ENCODE results near the gene CCT7.
A peak's percentile ranks its signal among the peaks of the same experiment; 100 is the strongest.

CCT7 gene

GRCh38 chr2:73232403-73233153 lies 1.5 kb upstream of the CCT7 start:
- peak overlapping the region; percentile 63 to 78 for H3K4me3 ChIP-seq (ENCODE audit: low read depth in 1 of 2, low read length in 2 of 2)
- peak overlapping the region; percentile 71 for H3K27ac ChIP-seq (ENCODE audit: low read depth, low read length)
- H3K36me3 ChIP-seq (ENCODE audit: insufficient read depth, low read length): peaks cover 25% of the 10 kb centered on the region
- no peaks in the 10 kb centered on the region for H3K9me3 ChIP-seq (ENCODE audit: low read length)
- no peaks in the 10 kb centered on the region for H3K27me3 ChIP-seq (ENCODE audit: control insufficient read depth in 1 of 2, insufficient read depth in 2 of 2, low read length in 2 of 2)
- peaks cover 33% of the 10 kb centered on the region for H3K4me1 ChIP-seq (ENCODE audit: insufficient read depth, low read length)
- H3K9ac ChIP-seq (ENCODE audit: low read length): peak overlapping the region; percentile 65

- Histone ChIP-seq H3K27me3 (ENCODE audit: control insufficient read depth in 1 of 2, insufficient read depth in 2 of 2, low read length in 2 of 2) (no peaks in the 10 kb centered on the region), H3K9me3 (ENCODE audit: low read length) (no peaks in the 10 kb centered on the region), H3K27ac (ENCODE audit: low read depth, low read length) (peak within 1 kb of the TSS; percentile 94), H3K36me3 (ENCODE audit: insufficient read depth, low read length) (peaks cover 18% of the 10 kb centered on the region), H3K4me3 (ENCODE audit: low read depth in 1 of 2, low read length in 2 of 2) (peak within 1 kb of the TSS; percentile 63 to 78), H3K9ac (ENCODE audit: low read length) (peak within 1 kb of the TSS; percentile 65), H3K4me1 (ENCODE audit: insufficient read depth, low read length) (peaks cover 36% of the 10 kb centered on the region)
Measured at GRCh38 chr2:73233154-73233931, 765 bp upstream of the CCT7 start, which contains the start of gene PRADC1. PRADC1 (minus strand) TSS chr2:73233239; CDS start chr2:73233160, 79 bp downstream.

GRCh38 chr2:73235315-73236028 lies 1.4 kb downstream of the CCT7 start:
- Histone ChIP-seq H3K4me3 (ENCODE audit: low read depth in 1 of 2, low read length in 2 of 2) (peak overlapping the region; percentile 51 to 78), H3K9ac (ENCODE audit: low read length) (peak overlapping the region; percentile 60), H3K27me3 (ENCODE audit: control insufficient read depth in 1 of 2, insufficient read depth in 2 of 2, low read length in 2 of 2) (no peaks in the 10 kb centered on the region), H3K36me3 (ENCODE audit: insufficient read depth, low read length) (peaks cover 15% of the 10 kb centered on the region), H3K27ac (ENCODE audit: low read depth, low read length) (peak overlapping the region; percentile 94), H3K4me1 (ENCODE audit: insufficient read depth, low read length) (peaks cover 39% of the 10 kb centered on the region), H3K9me3 (ENCODE audit: low read length) (no peaks in the 10 kb centered on the region)

GRCh38 chr2:73237168-73237567 lies 3.1 kb downstream of the CCT7 start:
- Histone ChIP-seq H3K4me3 (ENCODE audit: low read depth in 1 of 2, low read length in 2 of 2) (no peak overlapping the region), H3K9me3 (ENCODE audit: low read length) (no peaks in the 10 kb centered on the region), H3K27ac (ENCODE audit: low read depth, low read length) (no peak overlapping the region), H3K4me1 (ENCODE audit: insufficient read depth, low read length) (peaks cover 39% of the 10 kb centered on the region), H3K9ac (ENCODE audit: low read length) (no peak overlapping the region), H3K36me3 (ENCODE audit: insufficient read depth, low read length) (peaks cover 15% of the 10 kb centered on the region), H3K27me3 (ENCODE audit: control insufficient read depth in 1 of 2, insufficient read depth in 2 of 2, low read length in 2 of 2) (no peaks in the 10 kb centered on the region)

- no peaks in the 10 kb centered on the region for H3K27me3 ChIP-seq (ENCODE audit: control insufficient read depth in 1 of 2, insufficient read depth in 2 of 2, low read length in 2 of 2)
- H3K9ac ChIP-seq (ENCODE audit: low read length): no peak overlapping the region
- H3K4me1 ChIP-seq (ENCODE audit: insufficient read depth, low read length): peaks cover 34% of the 10 kb centered on the region
- H3K27ac ChIP-seq (ENCODE audit: low read depth, low read length): no peak overlapping the region
- peaks cover 24% of the 10 kb centered on the region for H3K36me3 ChIP-seq (ENCODE audit: insufficient read depth, low read length)
- no peak overlapping the region for H3K4me3 ChIP-seq (ENCODE audit: low read depth in 1 of 2, low read length in 2 of 2)
- no peaks in the 10 kb centered on the region for H3K9me3 ChIP-seq (ENCODE audit: low read length)
Measured at GRCh38 chr2:73238149-73238548, 4.0 kb downstream of the CCT7 start.

GRCh38 chr2:73238976-73239375 lies 4.9 kb downstream of the CCT7 start:
- Histone ChIP-seq H3K4me1 (ENCODE audit: insufficient read depth, low read length) (peaks cover 34% of the 10 kb centered on the region), H3K36me3 (ENCODE audit: insufficient read depth, low read length) (peaks cover 30% of the 10 kb centered on the region), H3K9ac (ENCODE audit: low read length) (no peak overlapping the region), H3K27ac (ENCODE audit: low read depth, low read length) (no peak overlapping the region), H3K27me3 (ENCODE audit: control insufficient read depth in 1 of 2, insufficient read depth in 2 of 2, low read length in 2 of 2) (no peaks in the 10 kb centered on the region), H3K9me3 (ENCODE audit: low read length) (no peaks in the 10 kb centered on the region), H3K4me3 (ENCODE audit: low read depth in 1 of 2, low read length in 2 of 2) (no peak overlapping the region)

GRCh38 chr2:73239776-73240175 lies 5.7 kb downstream of the CCT7 start:
- H3K4me3 ChIP-seq (ENCODE audit: low read depth in 1 of 2, low read length in 2 of 2): no peak overlapping the region
- no peak overlapping the region for H3K9ac ChIP-seq (ENCODE audit: low read length)
- no peak overlapping the region for H3K27ac ChIP-seq (ENCODE audit: low read depth, low read length)
- H3K4me1 ChIP-seq (ENCODE audit: insufficient read depth, low read length): peaks cover 32% of the 10 kb centered on the region
- H3K36me3 ChIP-seq (ENCODE audit: insufficient read depth, low read length): peaks cover 38% of the 10 kb centered on the region
- H3K9me3 ChIP-seq (ENCODE audit: low read length): no peaks in the 10 kb centered on the region
- no peaks in the 10 kb centered on the region for H3K27me3 ChIP-seq (ENCODE audit: control insufficient read depth in 1 of 2, insufficient read depth in 2 of 2, low read length in 2 of 2)

- H3K9me3 ChIP-seq (ENCODE audit: low read length): no peaks in the 10 kb centered on the region
- no peak overlapping the region for H3K27ac ChIP-seq (ENCODE audit: low read depth, low read length)
- no peak overlapping the region for H3K4me3 ChIP-seq (ENCODE audit: low read depth in 1 of 2, low read length in 2 of 2)
- H3K27me3 ChIP-seq (ENCODE audit: control insufficient read depth in 1 of 2, insufficient read depth in 2 of 2, low read length in 2 of 2): no peaks in the 10 kb centered on the region
- no peak overlapping the region for H3K9ac ChIP-seq (ENCODE audit: low read length)
- H3K4me1 ChIP-seq (ENCODE audit: insufficient read depth, low read length): no peaks in the 10 kb centered on the region
- H3K36me3 ChIP-seq (ENCODE audit: insufficient read depth, low read length): peaks cover 77% of the 10 kb centered on the region
Measured at GRCh38 chr2:73243884-73244570, 9.9 kb downstream of the CCT7 start.

- peaks cover 79% of the 10 kb centered on the region for H3K36me3 ChIP-seq (ENCODE audit: insufficient read depth, low read length)
- H3K9ac ChIP-seq (ENCODE audit: low read length): no peak overlapping the region
- H3K27me3 ChIP-seq (ENCODE audit: control insufficient read depth in 1 of 2, insufficient read depth in 2 of 2, low read length in 2 of 2): no peaks in the 10 kb centered on the region
- H3K4me1 ChIP-seq (ENCODE audit: insufficient read depth, low read length): no peaks in the 10 kb centered on the region
- no peak overlapping the region for H3K27ac ChIP-seq (ENCODE audit: low read depth, low read length)
- no peaks in the 10 kb centered on the region for H3K9me3 ChIP-seq (ENCODE audit: low read length)
- H3K4me3 ChIP-seq (ENCODE audit: low read depth in 1 of 2, low read length in 2 of 2): no peak overlapping the region
Measured at GRCh38 chr2:73244580-73244979, 10.5 kb downstream of the CCT7 start.

- peaks cover 89% of the 10 kb centered on the region for H3K36me3 ChIP-seq (ENCODE audit: insufficient read depth, low read length)
- H3K9me3 ChIP-seq (ENCODE audit: low read length): no peaks in the 10 kb centered on the region
- H3K4me3 ChIP-seq (ENCODE audit: low read depth in 1 of 2, low read length in 2 of 2): no peak overlapping the region
- no peak overlapping the region for H3K9ac ChIP-seq (ENCODE audit: low read length)
- no peak overlapping the region for H3K27ac ChIP-seq (ENCODE audit: low read depth, low read length)
- H3K4me1 ChIP-seq (ENCODE audit: insufficient read depth, low read length): no peaks in the 10 kb centered on the region
- H3K27me3 ChIP-seq (ENCODE audit: control insufficient read depth in 1 of 2, insufficient read depth in 2 of 2, low read length in 2 of 2): no peaks in the 10 kb centered on the region
Measured at GRCh38 chr2:73246850-73247249, 12.7 kb downstream of the CCT7 start.

GRCh38 chr2:73249636-73250035 lies 15.5 kb downstream of the CCT7 start:
- no peak overlapping the region for H3K27ac ChIP-seq (ENCODE audit: low read depth, low read length)
- no peaks in the 10 kb centered on the region for H3K27me3 ChIP-seq (ENCODE audit: control insufficient read depth in 1 of 2, insufficient read depth in 2 of 2, low read length in 2 of 2)
- no peaks in the 10 kb centered on the region for H3K4me1 ChIP-seq (ENCODE audit: insufficient read depth, low read length)
- H3K9ac ChIP-seq (ENCODE audit: low read length): no peak overlapping the region
- H3K36me3 ChIP-seq (ENCODE audit: insufficient read depth, low read length): peaks cover 81% of the 10 kb centered on the region
- no peak overlapping the region for H3K4me3 ChIP-seq (ENCODE audit: low read depth in 1 of 2, low read length in 2 of 2)
- no peaks in the 10 kb centered on the region for H3K9me3 ChIP-seq (ENCODE audit: low read length)
